Anterior cingulate cortex (tissue), 58 donors: Measurements from ENCODE around the gene LAD1.
A peak's percentile ranks its signal among the peaks of the same experiment; 100 is the strongest.

ENCODE experiments used
- DNase-seq, 58 donors: peaks; one replicate each; lab custom pipeline; 2025; lab: John Stamatoyannopoulos, UW

The LAD1 gene

GRCh38 chr1:201399018-201399351 lies at the start of gene LAD1:
LAD1 (minus strand) TSS chr1:201399324; CDS start chr1:201399306, 18 bp downstream.
- DNase-seq = no peak

- DNase-seq = peak in 54 of 58 donors; percentile 27 to 94 (median 78)
These were observed 49.1 kb upstream of the LAD1 start for GRCh38 chr1:201447903-201448871.

GRCh38 chr1:201445310-201445709 lies 46.2 kb upstream of the LAD1 start:
- no peak for DNase-seq

- DNase-seq = no peak
These were observed 45.7 kb upstream of the LAD1 start for GRCh38 chr1:201444792-201445191.

- no peak for DNase-seq
These were observed 44.6 kb upstream of the LAD1 start for GRCh38 chr1:201443747-201444146.

GRCh38 chr1:201436969-201437368 lies 37.8 kb upstream of the LAD1 start:
- no peak for DNase-seq

GRCh38 chr1:201436393-201436792 lies 37.3 kb upstream of the LAD1 start:
- no peak for DNase-seq

GRCh38 chr1:201434266-201434665 lies 35.1 kb upstream of the LAD1 start:
- no peak for DNase-seq

- DNase-seq = no peak
These were observed 34.5 kb upstream of the LAD1 start for GRCh38 chr1:201433609-201434008.

GRCh38 chr1:201430776-201431175 lies 31.7 kb upstream of the LAD1 start:
- no peak for DNase-seq

GRCh38 chr1:201429736-201430501 lies 30.8 kb upstream of the LAD1 start:
- no peak for DNase-seq

- no peak for DNase-seq
These were observed 28.8 kb upstream of the LAD1 start for GRCh38 chr1:201427963-201428362.

GRCh38 chr1:201426479-201427310 lies 27.6 kb upstream of the LAD1 start:
- no peak for DNase-seq

- no peak for DNase-seq
These were observed 25.0 kb upstream of the LAD1 start for GRCh38 chr1:201424146-201424545.

- no peak for DNase-seq
These were observed 24.5 kb upstream of the LAD1 start for GRCh38 chr1:201423655-201424054.

- no peak for DNase-seq
These were observed 23.4 kb upstream of the LAD1 start for GRCh38 chr1:201422436-201423030.

GRCh38 chr1:201422026-201422425 lies 22.9 kb upstream of the LAD1 start:
- DNase-seq = no peak

GRCh38 chr1:201421041-201421440 lies 21.9 kb upstream of the LAD1 start:
- no peak for DNase-seq

- DNase-seq = no peak
These were observed 21.5 kb upstream of the LAD1 start for GRCh38 chr1:201420608-201421002.
